Measurements from ENCODE around the gene ANXA2R.
"Not testable (repeated sequence)": the region's sequence is repeated elsewhere in the genome, so short reads cannot be mapped to it uniquely, and the experiment has no call there.

ANXA2R gene

DNA sequence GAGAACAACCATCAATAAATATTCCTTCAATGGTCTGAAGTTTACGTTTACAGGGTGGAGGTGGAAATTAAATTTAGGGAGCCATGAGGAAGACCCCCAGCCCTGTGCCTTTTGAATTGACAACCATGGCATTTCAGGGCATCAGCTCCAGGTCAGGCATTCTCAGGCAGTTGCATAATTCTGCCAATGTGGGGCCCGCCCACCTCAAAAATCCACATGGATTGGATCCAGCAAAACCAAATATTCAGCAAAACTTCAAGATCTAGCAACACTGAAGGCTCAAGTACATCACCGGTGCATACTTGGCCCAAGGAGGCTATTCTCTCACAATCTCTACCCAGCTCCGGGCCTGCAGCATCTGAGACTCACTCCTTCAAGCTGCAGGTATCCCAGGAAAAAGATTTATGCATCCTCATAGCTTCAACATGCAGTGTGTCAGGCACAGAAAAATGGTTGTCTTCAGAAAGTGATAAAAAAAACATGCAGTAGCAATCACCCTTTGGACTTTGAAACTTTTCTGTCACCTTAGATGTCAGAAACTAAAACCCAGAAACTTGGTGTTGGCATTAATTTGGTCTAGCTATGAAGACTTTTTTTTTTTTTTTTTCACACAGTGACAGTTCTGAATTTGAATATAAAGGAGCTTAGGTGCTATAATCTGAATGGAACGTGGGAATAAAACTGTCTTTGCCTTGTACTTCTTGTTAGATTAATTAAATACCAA, 21.4 kb upstream of the ANXA2R start:
- DNase-seq = no peak
- Histone ChIP-seq H3K9me3 (no peaks in the 10 kb centered on the region), H3K27ac (no peak overlapping the region), H3K4me3 (no peak overlapping the region), H3K27me3 (no peaks in the 10 kb centered on the region), H3K36me3 (no peaks in the 10 kb centered on the region), H3K4me1 (peaks cover 0 to 14% (median 6%) of the 10 kb centered on the region in 4 donors)
- intact Hi-C loops (cut with DNase I; ENCODE audit: low total_unique reads) = loop anchor here (10.0 kb wide), 1 partner anchor 47 kb away; no protein-coding TSS in a partner anchor
- no peak for TF ChIP-seq CTCF (IDR thresholded peaks at IDR 0.05)

DNA sequence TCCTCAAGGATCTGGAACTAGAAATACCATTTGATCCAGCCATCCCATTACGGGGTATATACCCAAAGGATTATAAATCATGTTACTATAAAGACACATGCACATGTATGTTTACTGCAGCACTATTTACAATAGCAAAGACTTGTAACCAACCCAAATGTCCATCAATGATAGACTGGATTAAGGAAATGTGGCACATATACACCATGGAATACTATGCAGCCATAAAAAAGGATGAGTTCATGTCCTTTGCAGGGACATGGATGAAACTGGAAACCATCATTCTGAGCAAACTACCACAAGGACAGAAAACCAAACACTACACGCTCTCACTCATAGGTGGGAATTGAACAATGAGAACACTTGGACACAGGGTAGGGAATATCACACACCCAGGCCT, 19.9 kb upstream of the ANXA2R start:
- H3K36me3 ChIP-seq, H3K27me3 ChIP-seq, DNase-seq, H3K27ac ChIP-seq, H3K4me3 ChIP-seq, H3K9me3 ChIP-seq: not testable (repeated sequence)
- intact Hi-C loops (cut with DNase I; ENCODE audit: low total_unique reads) = loop anchor here (10.0 kb wide), 1 partner anchor 45 kb away; no protein-coding TSS in a partner anchor
- H3K4me1 ChIP-seq = peaks cover 0 to 14% (median 6%) of the 10 kb centered on the region in 4 donors

- H3K9me3 ChIP-seq; H3K27ac ChIP-seq; DNase-seq; H3K4me3 ChIP-seq; H3K4me1 ChIP-seq; H3K27me3 ChIP-seq; intact Hi-C loops (cut with DNase I; ENCODE audit: low total_unique reads): not testable (repeated sequence)
- peaks cover 5 to 18% (median 7%) of the 10 kb centered on the region in 3 donors for H3K36me3 ChIP-seq
Measured at GRCh38 chr5:43055098-43055497, 15.0 kb upstream of the ANXA2R start.

DNA sequence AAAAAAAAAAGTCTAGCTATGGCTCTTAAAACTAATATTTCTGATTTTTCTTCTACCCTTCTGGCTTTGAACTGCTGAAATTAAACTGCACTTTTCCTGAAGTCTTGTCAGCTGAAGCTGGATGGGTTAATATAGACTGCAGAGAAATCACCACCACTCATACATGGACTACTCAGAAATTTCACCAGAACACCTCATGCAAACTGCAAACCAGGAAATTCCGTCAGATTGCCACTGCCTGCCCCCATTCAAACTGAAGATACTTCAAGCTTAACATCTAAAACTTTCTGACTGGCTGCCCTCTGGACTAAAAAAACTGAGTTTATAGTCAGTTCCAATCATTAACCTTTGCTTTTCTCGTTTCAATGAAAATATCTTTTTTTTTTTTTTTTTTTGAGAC, 11.6 kb upstream of the ANXA2R start:
- H3K9me3 ChIP-seq = no peaks in the 10 kb centered on the region
- no peak for DNase-seq
- no peak overlapping the region for H3K4me3 ChIP-seq
- H3K27ac ChIP-seq = no peak overlapping the region
- H3K4me1 ChIP-seq = no peaks in the 10 kb centered on the region
- intact Hi-C loops (cut with DNase I; ENCODE audit: low total_unique reads) = no loop called here
- peaks cover 5 to 18% (median 7%) of the 10 kb centered on the region in 3 donors for H3K36me3 ChIP-seq
- no peak for TF ChIP-seq CTCF (IDR thresholded peaks at IDR 0.05)
- no peaks in the 10 kb centered on the region for H3K27me3 ChIP-seq

DNA sequence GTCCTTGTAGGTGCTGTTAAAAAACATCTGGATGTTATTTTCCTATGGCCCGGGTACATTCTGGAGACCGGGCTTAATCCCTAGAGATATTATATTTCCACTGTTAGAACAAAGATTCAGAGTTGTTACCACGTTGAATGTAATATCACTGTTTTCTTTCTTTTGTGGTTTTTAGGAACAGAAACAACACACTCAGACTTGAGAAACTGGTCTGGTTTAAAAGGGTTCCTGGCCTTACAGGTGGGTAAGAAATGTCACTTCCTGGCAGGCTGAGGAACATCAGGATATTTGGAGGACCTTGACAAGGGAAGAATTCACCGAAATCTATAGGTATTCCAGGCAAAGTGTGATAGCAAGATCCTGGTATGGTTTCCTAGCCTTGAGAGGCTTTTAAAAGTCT, 10.3 kb upstream of the ANXA2R start:
- H3K4me1 ChIP-seq = no peaks in the 10 kb centered on the region
- no peaks in the 10 kb centered on the region for H3K27me3 ChIP-seq
- no peak for TF ChIP-seq CTCF (IDR thresholded peaks at IDR 0.05)
- H3K27ac ChIP-seq = no peak overlapping the region
- DNase-seq = no peak
- H3K9me3 ChIP-seq = no peaks in the 10 kb centered on the region
- intact Hi-C loops (cut with DNase I; ENCODE audit: low total_unique reads) = no loop called here
- H3K4me3 ChIP-seq = no peak overlapping the region
- H3K36me3 ChIP-seq = peaks cover 5 to 18% (median 7%) of the 10 kb centered on the region in 3 donors

DNA sequence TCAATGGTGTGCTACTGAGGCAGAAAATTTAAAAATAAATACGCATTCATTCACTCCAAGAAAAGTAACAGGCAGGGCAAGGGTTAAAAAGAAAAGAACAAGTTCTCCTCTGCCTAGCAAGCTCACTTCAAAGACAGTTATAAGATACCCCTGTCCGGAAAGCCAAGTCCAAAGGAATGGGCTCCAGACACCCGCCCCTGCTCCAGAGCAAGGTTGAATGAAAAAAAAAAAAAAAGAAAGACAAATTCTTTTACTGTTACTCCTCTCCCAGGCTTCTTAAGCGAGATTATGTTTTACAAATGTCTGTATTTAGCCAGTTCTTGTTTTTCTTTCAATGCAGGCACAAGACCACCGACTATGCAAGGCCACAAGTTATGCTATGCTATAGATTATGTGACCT, 9.1 kb upstream of the ANXA2R start:
- intact Hi-C loops (cut with DNase I; ENCODE audit: low total_unique reads) = loop anchor here (10.0 kb wide), 1 partner anchor 134 kb away; no protein-coding TSS in a partner anchor
- H3K27ac ChIP-seq = no peak overlapping the region
- TF ChIP-seq CTCF (IDR thresholded peaks at IDR 0.05) = no peak
- peaks cover 0 to 3% (median under 1%) of the 10 kb centered on the region in 4 donors for H3K4me1 ChIP-seq
- no peak overlapping the region for H3K4me3 ChIP-seq
- H3K9me3 ChIP-seq = no peaks in the 10 kb centered on the region
- DNase-seq = no peak
- peaks cover 5 to 18% (median 7%) of the 10 kb centered on the region in 3 donors for H3K36me3 ChIP-seq
- H3K27me3 ChIP-seq = no peaks in the 10 kb centered on the region
